Activated gamma-delta T cell (primary cell): ENCODE results near the gene NEBL.

Source experiments
- DNase-seq: peaks from one replicate; lab custom pipeline; 2025; lab: John Stamatoyannopoulos, UW

Gene NEBL

GRCh38 chr10:20903635-20904390 lies 6.7 kb upstream of the NEBL start:
- no peak for DNase-seq

- DNase-seq = no peak
These were observed 4.0 kb upstream of the NEBL start for GRCh38 chr10:20901110-20901509.

- no peak for DNase-seq
These were observed 1.9 kb upstream of the NEBL start for GRCh38 chr10:20898866-20899535.

GRCh38 chr10:20893297-20893696 lies 3.8 kb downstream of the NEBL start:
- no peak for DNase-seq

- DNase-seq = no peak
These were observed 4.3 kb downstream of the NEBL start for GRCh38 chr10:20892796-20893195.

GRCh38 chr10:20892011-20892585 lies 5.0 kb downstream of the NEBL start:
- DNase-seq = no peak

GRCh38 chr10:20891338-20891714 lies 5.8 kb downstream of the NEBL start:
- no peak for DNase-seq

- no peak for DNase-seq
These were observed 6.4 kb downstream of the NEBL start for GRCh38 chr10:20890491-20891337.

- no peak for DNase-seq
These were observed 7.1 kb downstream of the NEBL start for GRCh38 chr10:20890009-20890408.

GRCh38 chr10:20888620-20889330 lies 8.3 kb downstream of the NEBL start:
- DNase-seq = no peak

GRCh38 chr10:20887706-20888555 lies 9.2 kb downstream of the NEBL start:
- DNase-seq = no peak

- no peak for DNase-seq
These were observed 11.4 kb downstream of the NEBL start for GRCh38 chr10:20885678-20886077.

GRCh38 chr10:20883552-20883951 lies 13.6 kb downstream of the NEBL start:
- DNase-seq = no peak

GRCh38 chr10:20882091-20882490 lies 15.0 kb downstream of the NEBL start:
- DNase-seq = no peak

- no peak for DNase-seq
These were observed 18.0 kb downstream of the NEBL start for GRCh38 chr10:20879136-20879535.

- no peak for DNase-seq
These were observed 18.8 kb downstream of the NEBL start for GRCh38 chr10:20877986-20878983.

GRCh38 chr10:20877554-20877953 lies 19.6 kb downstream of the NEBL start:
- no peak for DNase-seq

GRCh38 chr10:20874261-20874660 lies 22.9 kb downstream of the NEBL start:
- no peak for DNase-seq

- DNase-seq = no peak
These were observed 25.1 kb downstream of the NEBL start for GRCh38 chr10:20871970-20872369.
